Upper lobe of right lung (tissue), 1 donor: Measurements from ENCODE around the gene RIBC1. TPM values are rescaled to one million over a fixed set of nuclear protein-coding genes. Genes with fewer than 3 reads are reported as not detected.

Experiments
- ATAC-seq: fragments of 200-7000 bp; cut with Tn5 transposase; one replicate; pipeline ENCODE4 v1.9.1; 2020; ENCODE audit warnings: mild to moderate bottlenecking, moderate library complexity
- DNase-seq: peaks from one replicate; pipeline ENCODE4 v3.0.0-alpha.2; 2020
- H3K27ac ChIP-seq: fragments of 200-600 bp; one replicate; pipeline ENCODE4 v1.8.0; 2022
- H3K27me3 ChIP-seq: fragments of 200-600 bp; one replicate; pipeline ENCODE4 v1.8.0; 2022; ENCODE audit warnings: mild to moderate bottlenecking
- H3K36me3 ChIP-seq: fragments of 200-600 bp; one replicate; pipeline ENCODE4 v1.8.0; 2022
- H3K4me1 ChIP-seq: fragments of 200-600 bp; one replicate; pipeline ENCODE4 v1.8.0; 2022
- H3K4me3 ChIP-seq: fragments of 200-600 bp; one replicate; pipeline ENCODE4 v1.8.0; 2022; ENCODE audit warnings: mild to moderate bottlenecking
- H3K9me3 ChIP-seq: fragments of 200-600 bp; one replicate; pipeline ENCODE4 v1.8.0; 2022
- intact Hi-C: fragments of 100-400 bp; cut with DNase I; formaldehyde crosslinking; loops from one replicate; pipeline ENCODE4 v1.11.0; 2022
- total RNA-seq: library from RNA; stranded (reverse); fragmentation: NEBNext Ultra II Directional; extraction: Animal tissue kit (Norgen Biotek cat#: 25700); gene quantifications from one replicate; pipeline ENCODE4 v1.2.1, GENCODE V29; 2021
- TF ChIP-seq, protein P1 (sequence below): fragments of 200-600 bp; IDR thresholded peaks from one replicate; pipeline ENCODE4 v1.8.0; 2022; ENCODE audit warnings: antibody characterized with exemption
- donor health status: DM: no; HTN: yes; CAD: no; lungs with severe emphysema.

RIBC1 gene
- total RNA-seq, 1 donor from 2014 or later = 0.87 TPM

DNA sequence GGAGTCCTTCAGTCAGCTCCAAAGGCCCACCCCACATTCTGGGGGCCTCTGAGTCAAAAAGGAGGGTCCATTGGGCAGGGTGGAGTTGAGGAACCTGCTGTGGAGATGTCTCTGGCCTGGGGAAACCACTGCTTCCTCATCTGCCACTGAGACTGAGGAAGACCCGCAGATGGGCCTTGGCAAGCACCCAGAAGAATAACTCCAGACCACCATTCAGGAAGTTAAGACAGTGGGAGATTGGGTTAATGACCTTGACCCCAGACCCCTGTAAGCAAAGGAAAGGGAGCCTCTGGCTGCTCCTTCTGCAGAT lies 19.6 kb downstream of the RIBC1 start:
- Histone ChIP-seq H3K9me3 (no peaks in the 10 kb centered on the region), H3K4me3 (no peak overlapping the region), H3K36me3 (no peaks in the 10 kb centered on the region), H3K27ac (no peak overlapping the region), H3K4me1 (no peaks in the 10 kb centered on the region), H3K27me3 (no peaks in the 10 kb centered on the region)
- TF ChIP-seq, protein P1, sequence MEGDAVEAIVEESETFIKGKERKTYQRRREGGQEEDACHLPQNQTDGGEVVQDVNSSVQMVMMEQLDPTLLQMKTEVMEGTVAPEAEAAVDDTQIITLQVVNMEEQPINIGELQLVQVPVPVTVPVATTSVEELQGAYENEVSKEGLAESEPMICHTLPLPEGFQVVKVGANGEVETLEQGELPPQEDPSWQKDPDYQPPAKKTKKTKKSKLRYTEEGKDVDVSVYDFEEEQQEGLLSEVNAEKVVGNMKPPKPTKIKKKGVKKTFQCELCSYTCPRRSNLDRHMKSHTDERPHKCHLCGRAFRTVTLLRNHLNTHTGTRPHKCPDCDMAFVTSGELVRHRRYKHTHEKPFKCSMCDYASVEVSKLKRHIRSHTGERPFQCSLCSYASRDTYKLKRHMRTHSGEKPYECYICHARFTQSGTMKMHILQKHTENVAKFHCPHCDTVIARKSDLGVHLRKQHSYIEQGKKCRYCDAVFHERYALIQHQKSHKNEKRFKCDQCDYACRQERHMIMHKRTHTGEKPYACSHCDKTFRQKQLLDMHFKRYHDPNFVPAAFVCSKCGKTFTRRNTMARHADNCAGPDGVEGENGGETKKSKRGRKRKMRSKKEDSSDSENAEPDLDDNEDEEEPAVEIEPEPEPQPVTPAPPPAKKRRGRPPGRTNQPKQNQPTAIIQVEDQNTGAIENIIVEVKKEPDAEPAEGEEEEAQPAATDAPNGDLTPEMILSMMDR = no peak
- peak; percentile 5 for ATAC-seq
- no peak for DNase-seq
- intact Hi-C loops = no loop called here

DNA sequence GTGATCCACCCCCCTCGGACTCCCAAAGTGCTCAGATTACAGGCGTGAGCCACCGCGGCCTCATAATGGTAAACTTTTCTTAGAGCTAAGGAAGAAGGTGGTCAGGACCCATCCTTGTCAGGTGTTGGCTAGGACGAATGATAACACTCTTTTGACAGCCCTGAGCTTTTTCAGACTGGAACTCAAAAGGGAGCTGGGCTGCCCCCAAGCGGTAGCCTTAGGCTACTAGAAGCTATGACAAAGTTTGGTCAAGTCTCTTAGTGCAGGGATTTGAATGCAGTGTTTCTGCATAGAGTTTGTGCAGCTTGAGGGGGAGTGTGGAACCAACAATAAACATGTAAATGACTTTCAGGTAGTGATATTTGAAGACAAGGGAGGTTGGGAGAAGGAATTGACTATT lies 23.3 kb downstream of the RIBC1 start:
- Histone ChIP-seq H3K27me3 (no peaks in the 10 kb centered on the region), H3K36me3 (no peaks in the 10 kb centered on the region), H3K4me1 (no peaks in the 10 kb centered on the region), H3K27ac (no peak overlapping the region), H3K9me3 (no peaks in the 10 kb centered on the region), H3K4me3 (no peak overlapping the region)
- TF ChIP-seq, protein P1 = peak; percentile 53
- ATAC-seq (peak; percentile 65), DNase-seq (peak; percentile 55)
- intact Hi-C loops = no loop called here

DNA sequence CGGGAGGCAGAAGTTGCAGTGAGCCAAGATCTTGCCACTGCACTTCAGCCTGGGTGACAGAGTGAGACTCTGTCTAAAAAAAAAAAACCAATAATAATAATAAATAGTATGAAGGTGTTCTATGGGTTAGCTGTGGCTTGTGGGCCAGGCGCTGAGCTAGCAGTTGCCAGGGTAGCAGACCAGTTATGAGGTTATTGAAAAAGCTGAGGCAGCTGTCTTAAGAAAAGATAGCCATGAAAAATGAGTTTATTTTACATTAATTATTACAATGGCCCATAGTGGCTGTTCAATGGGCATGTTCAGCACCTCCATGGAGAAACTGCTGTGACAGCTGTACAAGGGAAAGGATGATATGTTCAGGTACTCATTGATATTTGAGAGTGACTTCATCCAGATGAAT lies 24.8 kb downstream of the RIBC1 start:
- H3K36me3 ChIP-seq = no peaks in the 10 kb centered on the region
- H3K4me3 ChIP-seq = no peak overlapping the region
- DNase-seq (no peak), ATAC-seq (no peak)
- H3K27me3 ChIP-seq = no peaks in the 10 kb centered on the region
- no peaks in the 10 kb centered on the region for H3K4me1 ChIP-seq
- no peaks in the 10 kb centered on the region for H3K9me3 ChIP-seq
- TF ChIP-seq, protein P1 = no peak
- intact Hi-C loops = no loop called here
- no peak overlapping the region for H3K27ac ChIP-seq

DNA sequence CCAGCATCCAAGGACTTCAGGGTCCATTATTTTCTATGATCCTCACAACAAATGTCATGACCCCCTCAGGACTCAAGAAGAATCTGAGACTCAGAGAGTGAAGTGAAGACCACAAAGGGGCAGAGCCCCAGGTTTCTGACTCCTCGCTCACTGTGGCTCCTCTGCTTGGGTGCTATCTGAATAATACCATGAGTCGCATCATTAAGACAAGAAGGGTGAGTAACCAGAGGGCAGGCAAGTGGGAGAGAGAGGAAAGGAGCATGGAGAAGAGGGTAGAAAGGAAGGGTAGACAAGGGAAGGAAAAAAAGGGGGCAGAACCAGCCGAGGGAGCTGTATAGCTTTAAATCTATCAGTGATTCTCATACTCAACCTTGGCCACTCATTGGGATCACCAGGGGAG lies 27.0 kb downstream of the RIBC1 start:
- H3K27ac ChIP-seq = no peak overlapping the region
- no peaks in the 10 kb centered on the region for H3K27me3 ChIP-seq
- DNase-seq (no peak), ATAC-seq (no peak)
- H3K4me1 ChIP-seq = no peaks in the 10 kb centered on the region
- TF ChIP-seq, protein P1 = no peak
- intact Hi-C loops = no loop called here
- no peak overlapping the region for H3K4me3 ChIP-seq
- H3K9me3 ChIP-seq = no peaks in the 10 kb centered on the region
- no peaks in the 10 kb centered on the region for H3K36me3 ChIP-seq

DNA sequence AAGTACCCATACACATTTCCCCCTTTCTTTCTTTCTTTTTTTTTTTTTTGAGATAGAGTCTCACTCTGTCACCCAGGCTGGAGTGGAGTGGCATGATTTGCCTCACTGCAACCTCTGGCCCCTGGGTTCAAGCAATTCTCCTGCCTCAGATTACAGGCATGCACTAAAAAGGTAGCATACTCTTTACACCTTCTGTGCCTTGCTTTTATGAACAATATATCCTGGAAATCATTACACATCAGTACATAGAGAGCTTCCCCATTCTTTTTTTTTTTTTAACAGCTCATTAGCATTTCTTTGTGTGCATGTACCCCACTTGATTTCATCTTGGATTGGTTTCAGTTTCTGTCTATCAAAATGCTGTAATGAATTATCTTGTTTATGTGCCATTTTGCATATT lies 30.1 kb downstream of the RIBC1 start:
- TF ChIP-seq, protein P1 = no peak
- Histone ChIP-seq H3K4me3 (no peak overlapping the region), H3K27ac (no peak overlapping the region), H3K27me3 (no peaks in the 10 kb centered on the region), H3K36me3 (no peaks in the 10 kb centered on the region), H3K4me1 (no peaks in the 10 kb centered on the region), H3K9me3 (no peaks in the 10 kb centered on the region)
- ATAC-seq = no peak
- DNase-seq = no peak
- intact Hi-C loops = no loop called here

DNA sequence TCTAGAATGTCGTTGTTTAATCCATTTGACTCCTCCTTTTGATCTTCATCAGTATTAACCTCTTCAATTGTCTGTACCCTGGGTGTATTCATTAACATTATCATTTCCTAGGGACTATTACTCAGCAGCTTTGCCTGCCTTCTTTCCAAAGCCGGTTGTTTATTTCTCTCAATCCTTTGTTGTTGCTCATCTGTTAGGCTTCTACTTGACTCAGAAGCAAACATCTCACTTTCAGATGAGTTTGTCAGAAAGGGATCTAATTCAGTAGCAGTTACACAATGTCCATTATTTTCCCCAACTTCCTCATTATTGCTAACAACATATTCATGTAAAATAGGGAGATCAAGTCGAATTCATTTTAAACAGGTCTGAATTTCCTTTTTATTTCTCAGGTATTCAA lies 33.6 kb downstream of the RIBC1 start:
- Histone ChIP-seq H3K27me3 (no peaks in the 10 kb centered on the region), H3K27ac (no peak overlapping the region), H3K36me3 (no peaks in the 10 kb centered on the region), H3K4me3 (no peak overlapping the region), H3K9me3 (no peaks in the 10 kb centered on the region), H3K4me1 (no peaks in the 10 kb centered on the region)
- TF ChIP-seq, protein P1 = no peak
- DNase-seq (no peak), ATAC-seq (no peak)
- intact Hi-C loops = no loop called here
